Testis (tissue), 3 donors: ENCODE data around the gene MACC1. TPM values are rescaled to one million over a fixed set of nuclear protein-coding genes. Genes with fewer than 3 reads are reported as not detected.

Experiments used
- DNase-seq: peaks from one replicate; pipeline ENCODE4 v3.0.0-alpha.2; 2019
- H3K27ac ChIP-seq, 2 donors: fragments of 200-600 bp; sonication (generic); one replicate each; pipeline ENCODE4 v1.5.1; 2019
- H3K27me3 ChIP-seq: fragments of 200-600 bp; sonication (generic); one replicate; pipeline ENCODE4 v1.5.1; 2019
- H3K36me3 ChIP-seq: fragments of 200-600 bp; sonication (generic); one replicate; pipeline ENCODE4 v1.5.1; 2017; ENCODE audit warnings: low read depth; ENCODE audit errors: missing control alignments
- H3K4me1 ChIP-seq: fragments of 200-600 bp; sonication (generic); one replicate; pipeline ENCODE4 v1.5.1; 2019
- H3K4me3 ChIP-seq, 2 donors: fragments of 200-600 bp; sonication (generic); one replicate each; pipeline ENCODE4 v1.5.1; 2017 to 2019
- H3K9me3 ChIP-seq: fragments of 200-600 bp; sonication (generic); one replicate; pipeline ENCODE4 v1.5.1; 2017
- CTCF ChIP-seq, 3 experiments: fragments of 450-650 bp in 2 of 3; fragments of 200-600 bp in 1 of 3; sonication (generic) in 1 of 3; IDR thresholded peaks; one replicate each; pipeline ENCODE4 v1.5.1; 2016 to 2019; ENCODE audit warnings: antibody characterized with exemption in 3 of 3, mild to moderate bottlenecking in 2 of 3, moderate library complexity in 1 of 3
- POLR2A ChIP-seq: fragments of 450-650 bp; IDR thresholded peaks from one replicate; pipeline ENCODE4 v1.6.1; 2017; ENCODE audit warnings: antibody characterized with exemption, mild to moderate bottlenecking, moderate library complexity
- WGBS, 2 donors: methylation state at CpG; one replicate each; pipeline ENCODE4 v1.1.5; 2018; 5-methylcytosine and 5-hydroxymethylcytosine counted together
- intact Hi-C: fragments of 100-400 bp; cut with DNase I; formaldehyde crosslinking; loops from one replicate; pipeline ENCODE4 v1.15.1; 2023; ENCODE audit warnings: low total_unique reads
- polyA plus RNA-seq: library from polyadenylated mRNA; stranded (reverse); fragments of 350-450 nt; fragmentation: Illumina TruSeq; extraction: RNeasy Lipid Tissue Mini Kit (QIAGEN cat#74804); gene quantifications from one replicate; pipeline ENCODE4 v1.2.3, GENCODE V29; 2014; ENCODE audit warnings: low read depth, low replicate concordance; ENCODE audit not compliant: insufficient read depth
- total RNA-seq, 2 donors: library from RNA; depleted of rRNA; stranded (reverse); fragments of >200 nt; gene quantifications; one replicate each; pipeline ENCODE4 v1.2.3, GENCODE V29; 2016

The MACC1 gene
- total and polyA plus RNA-seq, 3 donors from 2014 or later: 0.17 to 0.79 (median 0.74) TPM

- intact Hi-C loops: no loop called here
- Histone ChIP-seq H3K4me1 (peaks cover 7% of the 10 kb centered on the region), H3K27me3 (no peaks in the 10 kb centered on the region)
These were observed 19.3 kb downstream of the MACC1 start for GRCh38 chr7:20197837-20198236.

GRCh38 chr7:20197125-20197748, 19.9 kb downstream of the MACC1 start:
- Histone ChIP-seq H3K4me3 (no peak overlapping the region), H3K9me3 (no peaks in the 10 kb centered on the region), H3K4me1 (peaks cover 7% of the 10 kb centered on the region), H3K36me3 (no peaks in the 10 kb centered on the region), H3K27me3 (no peaks in the 10 kb centered on the region), H3K27ac (peak overlapping the region in 1 of 2 donors; percentile 10)
- intact Hi-C loops: no loop called here
- TF ChIP-seq CTCF (IDR thresholded peaks at IDR 0.05): no peak
- TF ChIP-seq POLR2A: no peak
- DNase-seq: no peak
- WGBS, 2 donors: 43 to 58% methylated on average over 4 of the region's 4 CpGs

More at GRCh38 chr7:20197837-20198236, 19.3 kb downstream of the MACC1 start:
- no peak overlapping the region for H3K4me3 ChIP-seq
- DNase-seq: no peak
- H3K27ac ChIP-seq: peak overlapping the region; percentile 18 to 28
- no peaks in the 10 kb centered on the region for H3K9me3 ChIP-seq
- no peaks in the 10 kb centered on the region for H3K36me3 ChIP-seq
- TF ChIP-seq CTCF (IDR thresholded peaks at IDR 0.05): peak in 1 of 3 experiments; percentile 42
- TF ChIP-seq POLR2A: no peak

GRCh38 chr7:20194343-20194995, 22.7 kb downstream of the MACC1 start:
- H3K4me3 ChIP-seq: no peak overlapping the region
- no peaks in the 10 kb centered on the region for H3K27me3 ChIP-seq
- peaks cover 17% of the 10 kb centered on the region for H3K4me1 ChIP-seq
- intact Hi-C loops: no loop called here
- no peaks in the 10 kb centered on the region for H3K9me3 ChIP-seq
- no peaks in the 10 kb centered on the region for H3K36me3 ChIP-seq
- no peak for DNase-seq
- H3K27ac ChIP-seq: no peak overlapping the region
- TF ChIP-seq POLR2A (no peak), CTCF (IDR thresholded peaks at IDR 0.05) (no peak)
- 74 to 75% methylated on average over 4 of the region's 4 CpGs for WGBS, 2 donors

GRCh38 chr7:20193873-20194272, 23.3 kb downstream of the MACC1 start:
- intact Hi-C loops: no loop called here
- Histone ChIP-seq H3K36me3 (no peaks in the 10 kb centered on the region), H3K9me3 (no peaks in the 10 kb centered on the region), H3K4me3 (no peak overlapping the region), H3K4me1 (peaks cover 13% of the 10 kb centered on the region), H3K27ac (peak overlapping the region in 1 of 2 donors; percentile 55), H3K27me3 (no peaks in the 10 kb centered on the region)
- TF ChIP-seq POLR2A: no peak
- no peak for TF ChIP-seq CTCF (IDR thresholded peaks at IDR 0.05)
- no peak for DNase-seq
- 92 to 97% methylated on average over 6 of the region's 6 CpGs for WGBS, 2 donors
